Measurements from ENCODE around the gene TRAPPC3.

DNA sequence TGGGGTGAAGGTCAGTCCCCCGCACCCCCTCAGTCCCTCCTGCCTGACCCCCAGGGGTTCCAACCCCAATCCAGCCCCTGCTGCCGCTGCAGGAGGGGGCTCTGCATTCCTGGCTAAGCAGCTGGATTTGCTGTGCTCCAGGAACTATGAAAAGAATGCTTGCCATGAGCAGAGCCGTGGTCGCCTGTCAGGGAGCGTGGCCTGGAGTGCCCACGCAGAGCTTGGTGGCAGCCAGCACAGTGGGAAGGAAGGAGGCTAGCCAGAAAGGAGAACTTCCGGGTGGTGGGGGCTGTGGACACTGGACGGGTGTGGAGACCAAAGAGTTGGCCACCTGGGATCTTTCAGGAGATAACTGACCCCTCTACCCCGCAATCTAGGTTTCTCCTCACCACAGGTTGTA lies 29.8 kb downstream of the TRAPPC3 start:
- TF ChIP-seq, protein P1, sequence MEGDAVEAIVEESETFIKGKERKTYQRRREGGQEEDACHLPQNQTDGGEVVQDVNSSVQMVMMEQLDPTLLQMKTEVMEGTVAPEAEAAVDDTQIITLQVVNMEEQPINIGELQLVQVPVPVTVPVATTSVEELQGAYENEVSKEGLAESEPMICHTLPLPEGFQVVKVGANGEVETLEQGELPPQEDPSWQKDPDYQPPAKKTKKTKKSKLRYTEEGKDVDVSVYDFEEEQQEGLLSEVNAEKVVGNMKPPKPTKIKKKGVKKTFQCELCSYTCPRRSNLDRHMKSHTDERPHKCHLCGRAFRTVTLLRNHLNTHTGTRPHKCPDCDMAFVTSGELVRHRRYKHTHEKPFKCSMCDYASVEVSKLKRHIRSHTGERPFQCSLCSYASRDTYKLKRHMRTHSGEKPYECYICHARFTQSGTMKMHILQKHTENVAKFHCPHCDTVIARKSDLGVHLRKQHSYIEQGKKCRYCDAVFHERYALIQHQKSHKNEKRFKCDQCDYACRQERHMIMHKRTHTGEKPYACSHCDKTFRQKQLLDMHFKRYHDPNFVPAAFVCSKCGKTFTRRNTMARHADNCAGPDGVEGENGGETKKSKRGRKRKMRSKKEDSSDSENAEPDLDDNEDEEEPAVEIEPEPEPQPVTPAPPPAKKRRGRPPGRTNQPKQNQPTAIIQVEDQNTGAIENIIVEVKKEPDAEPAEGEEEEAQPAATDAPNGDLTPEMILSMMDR (IDR thresholded peaks at IDR 0.05), result no peak
- TF ChIP-seq POLR2A (IDR thresholded peaks at IDR 0.05), result no peak
